GM23338 (cell line): Measurements from ENCODE around the gene TCERG1L. TPM values are rescaled to one million over a fixed set of nuclear protein-coding genes. Genes with fewer than 3 reads are reported as not detected.

Source experiments
- ATAC-seq: fragments of 200-7000 bp; cut with Tn5 transposase; 3 replicates; pipeline ENCODE4 v1.9.1; 2020
- DNase-seq: peaks from one replicate; pipeline ENCODE4 v3.0.0-alpha.2; 2015; ENCODE audit warnings: low spot score
- H2AFZ ChIP-seq: fragments of 200-600 bp; sonication (generic); 2 replicates; pipeline ENCODE4 v1.8.0; 2016; ENCODE audit warnings: antibody characterized with exemption, mild to moderate bottlenecking, moderate library complexity
- H3F3A ChIP-seq: fragments of 200-600 bp; sonication (generic); replicated peaks from 2 replicates; pipeline ENCODE4 v1.8.0; 2017; ENCODE audit warnings: antibody characterized with exemption, mixed run types, low read depth
- H3K27ac ChIP-seq: fragments of 200-600 bp; sonication (generic); 2 replicates; pipeline ENCODE4 v1.6.1; 2016; ENCODE audit warnings: low read depth
- H3K27me3 ChIP-seq: fragments of 200-600 bp; sonication (generic); 2 replicates; pipeline ENCODE4 v1.8.0; 2016; ENCODE audit warnings: mild to moderate bottlenecking, mixed run types, moderate library complexity; ENCODE audit not compliant: insufficient read depth
- H3K36me3 ChIP-seq: fragments of 200-600 bp; sonication (generic); 2 replicates; pipeline ENCODE4 v1.8.0; 2016; ENCODE audit warnings: mild to moderate bottlenecking; ENCODE audit not compliant: insufficient read depth
- H3K4me1 ChIP-seq: fragments of 200-600 bp; sonication (generic); 2 replicates; pipeline ENCODE4 v1.8.0; 2016; ENCODE audit warnings: mild to moderate bottlenecking, moderate library complexity; ENCODE audit not compliant: insufficient read depth
- H3K4me2 ChIP-seq: fragments of 200-600 bp; sonication (generic); 2 replicates; pipeline ENCODE4 v1.7.1; 2017; ENCODE audit warnings: mixed run types
- H3K4me3 ChIP-seq: fragments of 200-600 bp; sonication (generic); 2 replicates; pipeline ENCODE4 v1.6.1; 2016; ENCODE audit warnings: mixed run types
- H3K79me2 ChIP-seq: fragments of 200-600 bp; sonication (generic); replicated peaks from 2 replicates; pipeline ENCODE4 v1.8.0; 2017; ENCODE audit warnings: mild to moderate bottlenecking; ENCODE audit not compliant: insufficient read depth
- H3K9me2 ChIP-seq: fragments of 200-600 bp; sonication (generic); 2 replicates; pipeline ENCODE4 v1.8.0; 2017; ENCODE audit not compliant: insufficient read depth
- H4K20me1 ChIP-seq: fragments of 200-600 bp; sonication (generic); replicated peaks from 2 replicates; pipeline ENCODE4 v1.8.0; 2017; ENCODE audit warnings: mild to moderate bottlenecking; ENCODE audit not compliant: insufficient read depth
- H3K27ac Mint-ChIP-seq: 2 replicates; pipeline ENCODE4 v1.8.0; 2020; ENCODE audit warnings: inconsistent platforms, mild to moderate bottlenecking, moderate library complexity, mixed read lengths
- H3K27me3 Mint-ChIP-seq: 3 replicates; pipeline ENCODE4 v1.8.0; 2022; ENCODE audit warnings: low read depth, mild to moderate bottlenecking, moderate library complexity, mixed read lengths, inconsistent platforms; ENCODE audit not compliant: insufficient read depth, poor library complexity
- H3K36me3 Mint-ChIP-seq: 3 replicates; pipeline ENCODE4 v1.8.0; 2021; ENCODE audit warnings: low read depth, mild to moderate bottlenecking, inconsistent platforms, moderate library complexity, mixed read lengths
- H3K4me1 Mint-ChIP-seq: 3 replicates; pipeline ENCODE4 v1.8.0; 2020; ENCODE audit warnings: mild to moderate bottlenecking, inconsistent platforms, mixed read lengths
- H3K4me3 Mint-ChIP-seq: 3 replicates; pipeline ENCODE4 v1.8.0; 2021; ENCODE audit warnings: moderate library complexity, mild to moderate bottlenecking, inconsistent platforms, mixed read lengths
- H3K9me3 Mint-ChIP-seq: 3 replicates; pipeline ENCODE4 v1.8.0; 2020; ENCODE audit warnings: moderate library complexity, mild to moderate bottlenecking, inconsistent platforms, mixed read lengths
- CREB1 ChIP-seq: fragments of 250-450 bp; sonication (Bioruptor Pico); IDR thresholded peaks from 2 replicates; pipeline ENCODE4 v1.5.0; 2020; ENCODE audit warnings: low read depth, mild to moderate bottlenecking, moderate library complexity
- EZH2 ChIP-seq: fragments of 200-600 bp; sonication (generic); IDR thresholded peaks from one replicate; pipeline ENCODE4 v1.8.0; 2017; ENCODE audit warnings: antibody characterized with exemption, mild to moderate bottlenecking, low read depth; ENCODE audit not compliant: unreplicated experiment
- EZH2phosphoT487 ChIP-seq: fragments of 200-600 bp; sonication (generic); IDR thresholded peaks from one replicate; pipeline ENCODE4 v1.8.1; 2018; ENCODE audit warnings: antibody characterized with exemption; ENCODE audit not compliant: unreplicated experiment
- JUNB ChIP-seq: IDR thresholded peaks from one replicate; pipeline ENCODE4 v1.6.1; 2016; ENCODE audit warnings: antibody characterized with exemption; ENCODE audit not compliant: unreplicated experiment
- NANOG ChIP-seq: IDR thresholded peaks from 2 replicates; pipeline ENCODE4 v1.6.1; 2016; ENCODE audit warnings: antibody characterized with exemption, borderline replicate concordance
- POLR2AphosphoS5 ChIP-seq: IDR thresholded peaks from 2 replicates; pipeline ENCODE4 v1.6.1; 2016; ENCODE audit warnings: antibody characterized with exemption, low read depth
- STAT1 ChIP-seq: IDR thresholded peaks from one replicate; pipeline ENCODE4 v1.6.1; 2016; ENCODE audit warnings: antibody characterized with exemption; ENCODE audit not compliant: unreplicated experiment
- ZNF114 ChIP-seq: fragments of 250-450 bp; sonication (Bioruptor Pico); IDR thresholded peaks from 2 replicates; pipeline ENCODE4 v1.5.0; 2020; ENCODE audit warnings: mild to moderate bottlenecking, moderate library complexity
- ZNF331 ChIP-seq: fragments of 250-450 bp; sonication (Bioruptor Pico); IDR thresholded peaks from 2 replicates; pipeline ENCODE4 v1.5.0; 2020; ENCODE audit warnings: low read depth, mild to moderate bottlenecking, moderate library complexity
- polyA plus RNA-seq: library from polyadenylated mRNA; unstranded; fragments of >200 nt; fragmentation: Nextera tagmentation; extraction: Ambion mirVana; gene quantifications from 2 replicates; pipeline ENCODE4 v1.2.1, GENCODE V29; 2016
- total RNA-seq: library from RNA; depleted of rRNA; stranded (reverse); fragments of >200 nt; shearing (Covaris generic); gene quantifications from 2 replicates; pipeline ENCODE4 v1.2.3, GENCODE V29; 2014
- TF ChIP-seq, protein P1 (sequence below), 2 experiments: fragments of 200-600 bp in 1 of 2; sonication (generic) in 1 of 2; conservative IDR thresholded peaks; 2 replicates each; pipeline versions ENCODE4 v1.5.1 to v1.6.1; 2016 to 2017; ENCODE audit warnings: antibody characterized with exemption in 2 of 2, low read depth in 2 of 2, mild to moderate bottlenecking in 2 of 2, moderate library complexity in 1 of 2
- TF ChIP-seq, protein P2 (sequence below): fragments of 250-450 bp; sonication (Bioruptor Pico); IDR thresholded peaks from 2 replicates; pipeline ENCODE4 v1.5.0; 2020; ENCODE audit warnings: mild to moderate bottlenecking, moderate library complexity
- TF ChIP-seq, protein P3 (sequence below): IDR thresholded peaks from 2 replicates; pipeline ENCODE4 v1.6.1; 2016; ENCODE audit warnings: antibody characterized with exemption
- TF ChIP-seq, protein P4 (sequence below): IDR thresholded peaks from one replicate; pipeline ENCODE4 v1.6.1; 2018; ENCODE audit warnings: antibody characterized with exemption; ENCODE audit not compliant: unreplicated experiment

The TCERG1L gene
- total and polyA plus RNA-seq, 2 experiments from 2014 or later: 3.9 to 5.5 TPM

DNA sequence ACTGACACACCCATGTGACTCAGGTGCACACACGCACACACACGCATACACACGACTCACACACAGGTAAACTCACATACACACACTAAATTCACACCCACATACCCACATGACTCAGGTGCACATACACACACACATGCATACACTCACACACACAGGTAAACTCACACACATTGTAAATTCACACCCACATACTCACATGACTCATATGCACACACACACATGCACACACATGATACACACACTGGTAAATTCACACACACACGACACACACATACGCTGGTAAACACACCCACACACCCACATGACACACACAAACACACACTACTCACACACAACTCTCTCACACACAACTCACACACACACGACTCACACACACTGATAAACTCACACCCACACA lies 63.6 kb downstream of the TCERG1L start:
- Histone ChIP-seq H4K20me1 (no peaks in the 10 kb centered on the region), H3K36me3 (no peaks in the 10 kb centered on the region), H3F3A (no peaks in the 10 kb centered on the region), H3K27me3 (no peaks in the 10 kb centered on the region), H3K27ac (no peak overlapping the region), H2AFZ (no peak overlapping the region), H3K4me2 (no peak overlapping the region), H3K4me1 (no peaks in the 10 kb centered on the region), H3K79me2 (no peaks in the 10 kb centered on the region), H3K9me2 (no peaks in the 10 kb centered on the region), H3K4me3 (no peak overlapping the region)
- ATAC-seq (no peak), DNase-seq (no peak)
- H3K27ac Mint-ChIP-seq: no peak overlapping the region
- peaks cover 23% of the 10 kb centered on the region; the same call in 2 of the 3 replicates for H3K36me3 Mint-ChIP-seq
- H3K9me3 Mint-ChIP-seq: peaks cover 70% of the 10 kb centered on the region
- peaks cover 4% of the 10 kb centered on the region; the same call in 2 of the 3 replicates for H3K4me1 Mint-ChIP-seq
- TF ChIP-seq EZH2: no peak
- TF ChIP-seq EZH2phosphoT487: no peak
- TF ChIP-seq ZNF114 (CRISPR knock-in tag): no peak
- TF ChIP-seq, protein P1, sequence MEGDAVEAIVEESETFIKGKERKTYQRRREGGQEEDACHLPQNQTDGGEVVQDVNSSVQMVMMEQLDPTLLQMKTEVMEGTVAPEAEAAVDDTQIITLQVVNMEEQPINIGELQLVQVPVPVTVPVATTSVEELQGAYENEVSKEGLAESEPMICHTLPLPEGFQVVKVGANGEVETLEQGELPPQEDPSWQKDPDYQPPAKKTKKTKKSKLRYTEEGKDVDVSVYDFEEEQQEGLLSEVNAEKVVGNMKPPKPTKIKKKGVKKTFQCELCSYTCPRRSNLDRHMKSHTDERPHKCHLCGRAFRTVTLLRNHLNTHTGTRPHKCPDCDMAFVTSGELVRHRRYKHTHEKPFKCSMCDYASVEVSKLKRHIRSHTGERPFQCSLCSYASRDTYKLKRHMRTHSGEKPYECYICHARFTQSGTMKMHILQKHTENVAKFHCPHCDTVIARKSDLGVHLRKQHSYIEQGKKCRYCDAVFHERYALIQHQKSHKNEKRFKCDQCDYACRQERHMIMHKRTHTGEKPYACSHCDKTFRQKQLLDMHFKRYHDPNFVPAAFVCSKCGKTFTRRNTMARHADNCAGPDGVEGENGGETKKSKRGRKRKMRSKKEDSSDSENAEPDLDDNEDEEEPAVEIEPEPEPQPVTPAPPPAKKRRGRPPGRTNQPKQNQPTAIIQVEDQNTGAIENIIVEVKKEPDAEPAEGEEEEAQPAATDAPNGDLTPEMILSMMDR (conservative IDR thresholded peaks at IDR 0.05; ENCODE audit: low read depth in 2 of 2): no peak
- no peak for TF ChIP-seq NANOG
- no peak for TF ChIP-seq POLR2AphosphoS5
- TF ChIP-seq, protein P2, sequence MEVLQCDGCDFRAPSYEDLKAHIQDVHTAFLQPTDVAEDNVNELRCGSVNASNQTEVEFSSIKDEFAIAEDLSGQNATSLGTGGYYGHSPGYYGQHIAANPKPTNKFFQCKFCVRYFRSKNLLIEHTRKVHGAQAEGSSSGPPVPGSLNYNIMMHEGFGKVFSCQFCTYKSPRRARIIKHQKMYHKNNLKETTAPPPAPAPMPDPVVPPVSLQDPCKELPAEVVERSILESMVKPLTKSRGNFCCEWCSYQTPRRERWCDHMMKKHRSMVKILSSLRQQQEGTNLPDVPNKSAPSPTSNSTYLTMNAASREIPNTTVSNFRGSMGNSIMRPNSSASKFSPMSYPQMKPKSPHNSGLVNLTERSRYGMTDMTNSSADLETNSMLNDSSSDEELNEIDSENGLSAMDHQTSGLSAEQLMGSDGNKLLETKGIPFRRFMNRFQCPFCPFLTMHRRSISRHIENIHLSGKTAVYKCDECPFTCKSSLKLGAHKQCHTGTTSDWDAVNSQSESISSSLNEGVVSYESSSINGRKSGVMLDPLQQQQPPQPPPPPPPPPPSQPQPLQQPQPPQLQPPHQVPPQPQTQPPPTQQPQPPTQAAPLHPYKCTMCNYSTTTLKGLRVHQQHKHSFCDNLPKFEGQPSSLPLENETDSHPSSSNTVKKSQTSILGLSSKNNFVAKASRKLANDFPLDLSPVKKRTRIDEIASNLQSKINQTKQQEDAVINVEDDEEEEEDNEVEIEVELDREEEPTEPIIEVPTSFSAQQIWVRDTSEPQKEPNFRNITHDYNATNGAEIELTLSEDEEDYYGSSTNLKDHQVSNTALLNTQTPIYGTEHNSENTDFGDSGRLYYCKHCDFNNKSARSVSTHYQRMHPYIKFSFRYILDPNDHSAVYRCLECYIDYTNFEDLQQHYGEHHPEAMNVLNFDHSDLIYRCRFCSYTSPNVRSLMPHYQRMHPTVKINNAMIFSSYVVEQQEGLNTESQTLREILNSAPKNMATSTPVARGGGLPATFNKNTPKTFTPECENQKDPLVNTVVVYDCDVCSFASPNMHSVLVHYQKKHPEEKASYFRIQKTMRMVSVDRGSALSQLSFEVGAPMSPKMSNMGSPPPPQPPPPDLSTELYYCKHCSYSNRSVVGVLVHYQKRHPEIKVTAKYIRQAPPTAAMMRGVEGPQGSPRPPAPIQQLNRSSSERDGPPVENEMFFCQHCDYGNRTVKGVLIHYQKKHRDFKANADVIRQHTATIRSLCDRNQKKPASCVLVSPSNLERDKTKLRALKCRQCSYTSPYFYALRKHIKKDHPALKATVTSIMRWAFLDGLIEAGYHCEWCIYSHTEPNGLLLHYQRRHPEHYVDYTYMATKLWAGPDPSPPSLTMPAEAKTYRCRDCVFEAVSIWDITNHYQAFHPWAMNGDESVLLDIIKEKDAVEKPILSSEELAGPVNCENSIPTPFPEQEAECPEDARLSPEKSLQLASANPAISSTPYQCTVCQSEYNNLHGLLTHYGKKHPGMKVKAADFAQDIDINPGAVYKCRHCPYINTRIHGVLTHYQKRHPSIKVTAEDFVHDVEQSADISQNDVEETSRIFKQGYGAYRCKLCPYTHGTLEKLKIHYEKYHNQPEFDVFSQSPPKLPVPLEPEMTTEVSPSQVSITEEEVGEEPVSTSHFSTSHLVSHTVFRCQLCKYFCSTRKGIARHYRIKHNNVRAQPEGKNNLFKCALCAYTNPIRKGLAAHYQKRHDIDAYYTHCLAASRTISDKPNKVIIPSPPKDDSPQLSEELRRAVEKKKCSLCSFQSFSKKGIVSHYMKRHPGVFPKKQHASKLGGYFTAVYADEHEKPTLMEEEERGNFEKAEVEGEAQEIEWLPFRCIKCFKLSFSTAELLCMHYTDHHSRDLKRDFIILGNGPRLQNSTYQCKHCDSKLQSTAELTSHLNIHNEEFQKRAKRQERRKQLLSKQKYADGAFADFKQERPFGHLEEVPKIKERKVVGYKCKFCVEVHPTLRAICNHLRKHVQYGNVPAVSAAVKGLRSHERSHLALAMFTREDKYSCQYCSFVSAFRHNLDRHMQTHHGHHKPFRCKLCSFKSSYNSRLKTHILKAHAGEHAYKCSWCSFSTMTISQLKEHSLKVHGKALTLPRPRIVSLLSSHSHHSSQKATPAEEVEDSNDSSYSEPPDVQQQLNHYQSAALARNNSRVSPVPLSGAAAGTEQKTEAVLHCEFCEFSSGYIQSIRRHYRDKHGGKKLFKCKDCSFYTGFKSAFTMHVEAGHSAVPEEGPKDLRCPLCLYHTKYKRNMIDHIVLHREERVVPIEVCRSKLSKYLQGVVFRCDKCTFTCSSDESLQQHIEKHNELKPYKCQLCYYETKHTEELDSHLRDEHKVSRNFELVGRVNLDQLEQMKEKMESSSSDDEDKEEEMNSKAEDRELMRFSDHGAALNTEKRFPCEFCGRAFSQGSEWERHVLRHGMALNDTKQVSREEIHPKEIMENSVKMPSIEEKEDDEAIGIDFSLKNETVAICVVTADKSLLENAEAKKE (CRISPR knock-in tag): no peak
- no peak for TF ChIP-seq JUNB
- TF ChIP-seq, protein P3, sequence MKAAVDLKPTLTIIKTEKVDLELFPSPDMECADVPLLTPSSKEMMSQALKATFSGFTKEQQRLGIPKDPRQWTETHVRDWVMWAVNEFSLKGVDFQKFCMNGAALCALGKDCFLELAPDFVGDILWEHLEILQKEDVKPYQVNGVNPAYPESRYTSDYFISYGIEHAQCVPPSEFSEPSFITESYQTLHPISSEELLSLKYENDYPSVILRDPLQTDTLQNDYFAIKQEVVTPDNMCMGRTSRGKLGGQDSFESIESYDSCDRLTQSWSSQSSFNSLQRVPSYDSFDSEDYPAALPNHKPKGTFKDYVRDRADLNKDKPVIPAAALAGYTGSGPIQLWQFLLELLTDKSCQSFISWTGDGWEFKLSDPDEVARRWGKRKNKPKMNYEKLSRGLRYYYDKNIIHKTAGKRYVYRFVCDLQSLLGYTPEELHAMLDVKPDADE: no peak
- TF ChIP-seq CREB1 (CRISPR knock-in tag): no peak
- TF ChIP-seq, protein P4, sequence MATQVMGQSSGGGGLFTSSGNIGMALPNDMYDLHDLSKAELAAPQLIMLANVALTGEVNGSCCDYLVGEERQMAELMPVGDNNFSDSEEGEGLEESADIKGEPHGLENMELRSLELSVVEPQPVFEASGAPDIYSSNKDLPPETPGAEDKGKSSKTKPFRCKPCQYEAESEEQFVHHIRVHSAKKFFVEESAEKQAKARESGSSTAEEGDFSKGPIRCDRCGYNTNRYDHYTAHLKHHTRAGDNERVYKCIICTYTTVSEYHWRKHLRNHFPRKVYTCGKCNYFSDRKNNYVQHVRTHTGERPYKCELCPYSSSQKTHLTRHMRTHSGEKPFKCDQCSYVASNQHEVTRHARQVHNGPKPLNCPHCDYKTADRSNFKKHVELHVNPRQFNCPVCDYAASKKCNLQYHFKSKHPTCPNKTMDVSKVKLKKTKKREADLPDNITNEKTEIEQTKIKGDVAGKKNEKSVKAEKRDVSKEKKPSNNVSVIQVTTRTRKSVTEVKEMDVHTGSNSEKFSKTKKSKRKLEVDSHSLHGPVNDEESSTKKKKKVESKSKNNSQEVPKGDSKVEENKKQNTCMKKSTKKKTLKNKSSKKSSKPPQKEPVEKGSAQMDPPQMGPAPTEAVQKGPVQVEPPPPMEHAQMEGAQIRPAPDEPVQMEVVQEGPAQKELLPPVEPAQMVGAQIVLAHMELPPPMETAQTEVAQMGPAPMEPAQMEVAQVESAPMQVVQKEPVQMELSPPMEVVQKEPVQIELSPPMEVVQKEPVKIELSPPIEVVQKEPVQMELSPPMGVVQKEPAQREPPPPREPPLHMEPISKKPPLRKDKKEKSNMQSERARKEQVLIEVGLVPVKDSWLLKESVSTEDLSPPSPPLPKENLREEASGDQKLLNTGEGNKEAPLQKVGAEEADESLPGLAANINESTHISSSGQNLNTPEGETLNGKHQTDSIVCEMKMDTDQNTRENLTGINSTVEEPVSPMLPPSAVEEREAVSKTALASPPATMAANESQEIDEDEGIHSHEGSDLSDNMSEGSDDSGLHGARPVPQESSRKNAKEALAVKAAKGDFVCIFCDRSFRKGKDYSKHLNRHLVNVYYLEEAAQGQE: no peak
- no peak for TF ChIP-seq STAT1
- no peak for TF ChIP-seq ZNF331
- no peak overlapping the region for H3K4me3 Mint-ChIP-seq
- H3K27me3 Mint-ChIP-seq: peaks cover 3% of the 10 kb centered on the region
